Activated B cell treated with CpG ODN at 0.5 μM for 24 hours (primary cell): ENCODE measurements around the gene UBE3D. TPM values are rescaled to one million over a fixed set of nuclear protein-coding genes. Genes with fewer than 3 reads are reported as not detected.

Experiments used
- ATAC-seq: fragments of 200-7000 bp; cut with Tn5 transposase; one replicate; pipeline ENCODE4 v1.10.0; 2021; ENCODE audit warnings: low read depth, mild to moderate bottlenecking, moderate library complexity
- CTCF ChIA-PET: fragments of 350-600 bp; sonication (Branson Sonifier 250); formaldehyde crosslinking; loops from one replicate; lab custom pipeline; 2021; ENCODE audit warnings: antibody characterized with exemption; lab: Charles Lee
- POLR2A ChIA-PET: fragments of 350-600 bp; sonication (Branson Sonifier 250); formaldehyde crosslinking; loops from one replicate; lab custom pipeline; 2021; ENCODE audit warnings: antibody characterized with exemption; lab: Charles Lee
- DNase-seq: peaks from one replicate; pipeline ENCODE4 v3.0.0; 2022
- H3K27ac Mint-ChIP-seq: one replicate; pipeline ENCODE4 v1.8.0; 2020; ENCODE audit warnings: mixed read lengths
- H3K27me3 Mint-ChIP-seq: one replicate; pipeline ENCODE4 v1.8.0; 2021; ENCODE audit warnings: mixed read lengths
- H3K36me3 Mint-ChIP-seq: one replicate; pipeline ENCODE4 v1.8.0; 2021; ENCODE audit warnings: low read depth, mixed read lengths
- H3K4me1 Mint-ChIP-seq: one replicate; pipeline ENCODE4 v1.8.0; 2021; ENCODE audit warnings: mixed read lengths
- H3K4me3 Mint-ChIP-seq: one replicate; pipeline ENCODE4 v1.8.0; 2020; ENCODE audit warnings: mild to moderate bottlenecking, mixed read lengths
- H3K9me3 Mint-ChIP-seq: one replicate; pipeline ENCODE4 v1.8.0; 2020; ENCODE audit warnings: mixed read lengths
- CTCF ChIP-seq: fragments of 200-600 bp; IDR thresholded peaks from one replicate; pipeline ENCODE4 v1.8.0; 2022; ENCODE audit warnings: antibody characterized with exemption, mild to moderate bottlenecking
- intact Hi-C: fragments of 100-400 bp; cut with micrococcal nuclease; formaldehyde crosslinking; loops from one replicate; pipeline ENCODE4 v1.15.1; 2024
- total RNA-seq: library from RNA; stranded (reverse); gene quantifications from 2 replicates; pipeline ENCODE4 v1.2.3, GENCODE V29; 2022

Gene UBE3D
- total RNA-seq, 1 donor from 2014 or later: 9.3 TPM

GRCh38 chr6:82955841-82956240 lies 109.8 kb downstream of the UBE3D start:
- no peak for DNase-seq
- no peaks in the 10 kb centered on the region for H3K9me3 Mint-ChIP-seq
- ChIA-PET CTCF (no interaction called here), POLR2A (no interaction called here)
- no peaks in the 10 kb centered on the region for H3K27me3 Mint-ChIP-seq
- intact Hi-C loops: no loop called here
- TF ChIP-seq CTCF: no peak
- no peak for ATAC-seq
- peaks cover 13% of the 10 kb centered on the region for H3K4me1 Mint-ChIP-seq
- no peak overlapping the region for H3K4me3 Mint-ChIP-seq
- peaks cover 25% of the 10 kb centered on the region for H3K36me3 Mint-ChIP-seq
- H3K27ac Mint-ChIP-seq: no peak overlapping the region

- Mint-ChIP-seq H3K4me3 (no peak overlapping the region), H3K9me3 (no peaks in the 10 kb centered on the region), H3K36me3 (peaks cover 28% of the 10 kb centered on the region), H3K4me1 (peaks cover 13% of the 10 kb centered on the region), H3K27me3 (no peaks in the 10 kb centered on the region), H3K27ac (no peak overlapping the region)
- ATAC-seq (peak; percentile 21), DNase-seq (no peak)
- ChIA-PET CTCF (no interaction called here), POLR2A (no interaction called here)
- intact Hi-C loops: no loop called here
- TF ChIP-seq CTCF: no peak
Observed at GRCh38 chr6:82954937-82955577, 110.6 kb downstream of the UBE3D start.

- Mint-ChIP-seq H3K27ac (no peak overlapping the region), H3K36me3 (peaks cover 33% of the 10 kb centered on the region), H3K4me3 (no peak overlapping the region), H3K9me3 (peaks cover 6% of the 10 kb centered on the region), H3K27me3 (no peaks in the 10 kb centered on the region), H3K4me1 (peaks cover 13% of the 10 kb centered on the region)
- intact Hi-C loops: no loop called here
- ChIA-PET POLR2A (no interaction called here), CTCF (no interaction called here)
- DNase-seq: no peak
- no peak for ATAC-seq
- TF ChIP-seq CTCF: no peak
Observed at GRCh38 chr6:82954356-82954755, 111.3 kb downstream of the UBE3D start.

- Mint-ChIP-seq H3K4me1 (peaks cover 13% of the 10 kb centered on the region), H3K27me3 (no peaks in the 10 kb centered on the region), H3K27ac (no peak overlapping the region), H3K9me3 (peaks cover 6% of the 10 kb centered on the region), H3K4me3 (no peak overlapping the region), H3K36me3 (peaks cover 33% of the 10 kb centered on the region)
- no peak for DNase-seq
- TF ChIP-seq CTCF: no peak
- CTCF ChIA-PET: no interaction called here
- ATAC-seq: no peak
- intact Hi-C loops: no loop called here
- POLR2A ChIA-PET: no interaction called here
Observed at GRCh38 chr6:82953871-82954270, 111.8 kb downstream of the UBE3D start.

GRCh38 chr6:82951935-82952334 lies 113.7 kb downstream of the UBE3D start:
- ATAC-seq: no peak
- no peak for DNase-seq
- no peak for TF ChIP-seq CTCF
- POLR2A ChIA-PET: no interaction called here
- peaks cover 13% of the 10 kb centered on the region for H3K4me1 Mint-ChIP-seq
- intact Hi-C loops: no loop called here
- peaks cover 36% of the 10 kb centered on the region for H3K36me3 Mint-ChIP-seq
- no peak overlapping the region for H3K27ac Mint-ChIP-seq
- CTCF ChIA-PET: no interaction called here
- no peaks in the 10 kb centered on the region for H3K27me3 Mint-ChIP-seq
- peaks cover 6% of the 10 kb centered on the region for H3K9me3 Mint-ChIP-seq
- H3K4me3 Mint-ChIP-seq: no peak overlapping the region
